ENCODE data around the gene ZNF512B.
"Not testable (repeated sequence)": the region's sequence is repeated elsewhere in the genome, so short reads cannot be mapped to it uniquely, and the experiment has no call there.

ZNF512B gene

GRCh38 chr20:63976980-63977738, 7.4 kb upstream of the ZNF512B start:
- FAIRE-seq = no peak

GRCh38 chr20:63976511-63976910, 6.8 kb upstream of the ZNF512B start:
- FAIRE-seq = not testable (repeated sequence)

GRCh38 chr20:63974402-63975200, 4.9 kb upstream of the ZNF512B start:
- FAIRE-seq = no peak

- no peak for FAIRE-seq
Measured at GRCh38 chr20:63973636-63974401, 4.1 kb upstream of the ZNF512B start.

- FAIRE-seq = no peak
Measured at GRCh38 chr20:63973160-63973479, 3.4 kb upstream of the ZNF512B start.

GRCh38 chr20:63972312-63973159, 2.8 kb upstream of the ZNF512B start:
- FAIRE-seq = no peak

- FAIRE-seq = not testable (repeated sequence)
Measured at GRCh38 chr20:63971960-63972311, 2.2 kb upstream of the ZNF512B start.

GRCh38 chr20:63970714-63971431, 1.1 kb upstream of the ZNF512B start:
- FAIRE-seq = no peak

- FAIRE-seq = no peak
Measured at GRCh38 chr20:63968928-63969760, 586 bp downstream of the ZNF512B start.

GRCh38 chr20:63968136-63968927, 1.4 kb downstream of the ZNF512B start:
- FAIRE-seq = no peak

GRCh38 chr20:63967330-63968135, 2.2 kb downstream of the ZNF512B start:
- no peak for FAIRE-seq

- FAIRE-seq = no peak
Measured at GRCh38 chr20:63966944-63967322, 2.8 kb downstream of the ZNF512B start.

- no peak for FAIRE-seq
Measured at GRCh38 chr20:63966172-63966943, 3.4 kb downstream of the ZNF512B start.

GRCh38 chr20:63964412-63964811, 5.3 kb downstream of the ZNF512B start:
- FAIRE-seq = no peak

GRCh38 chr20:63963784-63964301, 5.9 kb downstream of the ZNF512B start:
- no peak for FAIRE-seq

- FAIRE-seq = no peak
Measured at GRCh38 chr20:63963348-63963741, 6.4 kb downstream of the ZNF512B start.

- no peak for FAIRE-seq
Measured at GRCh38 chr20:63962426-63963347, 7.0 kb downstream of the ZNF512B start.
